HCT116 (cell line): ENCODE results near the gene WLS. TPM values are rescaled to one million over a fixed set of nuclear protein-coding genes. Genes with fewer than 3 reads are reported as not detected.

Experiments used
- ATAC-seq: fragments of 200-7000 bp; cut with Tn5 transposase; 2 replicates; pipeline ENCODE4 v1.9.1; 2020; ENCODE audit warnings: mild to moderate bottlenecking, moderate library complexity
- BruUV-seq: library from RNA; stranded (reverse); fragments of 400-500 nt; replicated peaks from 2 replicates; lab custom pipeline; 2021; lab: Mats Ljungman, UMichigan
- CTCF ChIA-PET: fragments of 300-600 bp; sonication (Branson Sonifier 250); formaldehyde crosslinking; loops from one replicate; lab custom pipeline; 2021; ENCODE audit warnings: antibody characterized with exemption; lab: Charles Lee
- POLR2A ChIA-PET: fragments of 300-600, 350-600 bp; sonication (Branson Sonifier 250); formaldehyde crosslinking; loops from one replicate; lab custom pipeline; 2021; ENCODE audit warnings: antibody characterized with exemption; lab: Charles Lee
- RAD21 ChIA-PET, 2 experiments: fragments of 300-600 bp; sonication (Branson Sonifier 250); formaldehyde crosslinking; loops; one replicate each; lab custom pipeline; 2023; ENCODE audit warnings: low total read pairs in 2 of 2; ENCODE audit not compliant: uncharacterized antibody in 2 of 2, unreplicated experiment in 2 of 2, low non-redundant PET in 1 of 2; lab: Charles Lee
- DNase-seq: peaks from one replicate; pipeline ENCODE4 v3.0.0-alpha.2; 2010; ENCODE audit warnings: low read depth, low spot score
- H2AFZ ChIP-seq: fragments of 200-600 bp; shearing (Covaris generic), sonication (generic); 2 replicates; pipeline ENCODE4 v1.6.1; 2017; ENCODE audit warnings: low read depth, mixed run types, mixed read lengths, antibody characterized with exemption, low read length; ENCODE audit not compliant: poor library complexity, severe bottlenecking
- H3K27ac ChIP-seq: 2 replicates; pipeline ENCODE4 v1.5.1; 2012; ENCODE audit warnings: low read depth, low read length
- H3K27me3 ChIP-seq: fragments of 200-600 bp; sonication (generic); 2 replicates; pipeline ENCODE4 v1.6.1; 2016; ENCODE audit warnings: mixed run types, low read length, mixed read lengths; ENCODE audit not compliant: insufficient read depth
- H3K36me3 ChIP-seq, 2 experiments: fragments of 200-500 bp in 1 of 2; fragments of 200-600 bp in 1 of 2; sonication (Bioruptor generic) in 1 of 2; sonication (generic) in 1 of 2; 2 replicates each; pipeline versions ENCODE4 v1.5.1 to v1.6.1; 2014 to 2016; ENCODE audit warnings: low read length in 2 of 2, inconsistent platforms in 1 of 2, mixed read lengths in 1 of 2, mixed run types in 1 of 2; ENCODE audit not compliant: insufficient read depth in 2 of 2, control insufficient read depth in 1 of 2
- H3K4me1 ChIP-seq, 2 experiments: fragments of 200-600 bp in 1 of 2; sonication (generic) in 1 of 2; 2 replicates each; pipeline versions ENCODE4 v1.5.1 to v1.6.1; 2012 to 2017; ENCODE audit warnings: low read length in 2 of 2, inconsistent platforms in 1 of 2, mild to moderate bottlenecking in 1 of 2, mixed read lengths in 1 of 2, mixed run types in 1 of 2, moderate library complexity in 1 of 2; ENCODE audit not compliant: insufficient read depth in 2 of 2, control insufficient read depth in 1 of 2
- H3K4me2 ChIP-seq: fragments of 200-600 bp; sonication (generic); 2 replicates; pipeline ENCODE4 v1.6.1; 2017; ENCODE audit warnings: mixed run types, low read length, mixed read lengths
- H3K4me3 ChIP-seq, 2 experiments: fragments of 200-600 bp in 1 of 2; sonication (generic) in 1 of 2; replicated peaks in 1 of 2; 2 replicates each; pipeline ENCODE4 v1.5.1; 2011 to 2016; ENCODE audit warnings: low read length in 2 of 2, control low read depth in 1 of 2, low read depth in 1 of 2, mild to moderate bottlenecking in 1 of 2, mixed read lengths in 1 of 2, mixed run types in 1 of 2
- H3K79me2 ChIP-seq: fragments of 200-600 bp; sonication (generic); 2 replicates; pipeline ENCODE4 v1.6.1; 2017; ENCODE audit warnings: mild to moderate bottlenecking, mixed run types, low read length, moderate library complexity, mixed read lengths; ENCODE audit not compliant: insufficient read depth
- H3K9ac ChIP-seq: fragments of 200-600 bp; sonication (generic); 2 replicates; pipeline ENCODE4 v1.6.1; 2016; ENCODE audit warnings: low read length, mixed read lengths
- H3K9me2 ChIP-seq: fragments of 200-600 bp; sonication (generic), shearing (Covaris generic); 2 replicates; pipeline ENCODE4 v1.6.1; 2017; ENCODE audit warnings: mixed run types, mild to moderate bottlenecking, moderate library complexity; ENCODE audit not compliant: insufficient read depth
- H3K9me3 ChIP-seq, 2 experiments: fragments of 200-500 bp in 1 of 2; fragments of 200-600 bp in 1 of 2; sonication (Bioruptor generic) in 1 of 2; sonication (generic) in 1 of 2; 2 replicates each; pipeline ENCODE4 v1.6.1; 2014 to 2017; ENCODE audit warnings: low read length in 2 of 2, mixed read lengths in 2 of 2, inconsistent platforms in 1 of 2, low read depth in 1 of 2, mild to moderate bottlenecking in 1 of 2, mixed run types in 1 of 2, moderate library complexity in 1 of 2; ENCODE audit not compliant: control insufficient read depth in 1 of 2, insufficient read depth in 1 of 2
- H4K20me1 ChIP-seq: fragments of 200-600 bp; sonication (generic), shearing (Covaris generic); 2 replicates; pipeline ENCODE4 v1.6.1; 2017; ENCODE audit warnings: mixed run types, mild to moderate bottlenecking, moderate library complexity; ENCODE audit not compliant: insufficient read depth
- EZH2phosphoT487 ChIP-seq: fragments of 200-600 bp; IDR thresholded peaks from 2 replicates; pipeline ENCODE4 v1.6.1; 2018; ENCODE audit warnings: antibody characterized with exemption, borderline replicate concordance
- FOSL1 ChIP-seq: IDR thresholded peaks from 2 replicates; pipeline ENCODE4 v1.6.1; 2012; ENCODE audit warnings: low read depth
- JUND ChIP-seq: IDR thresholded peaks from 2 replicates; pipeline ENCODE4 v1.6.1; 2012
- MAX ChIP-seq: IDR thresholded peaks from 2 replicates; pipeline ENCODE4 v1.6.1; 2012
- REST ChIP-seq: IDR thresholded peaks from 2 replicates; pipeline ENCODE4 v1.6.1; 2012; ENCODE audit warnings: low read depth
- SIN3A ChIP-seq: IDR thresholded peaks from 2 replicates; pipeline ENCODE4 v1.6.1; 2012; ENCODE audit warnings: low read depth
- SP1 ChIP-seq: IDR thresholded peaks from 2 replicates; pipeline ENCODE4 v1.6.1; 2012; ENCODE audit warnings: low read depth
- TCF7L2 ChIP-seq: IDR thresholded peaks from 2 replicates; pipeline ENCODE4 v1.7.0; 2011; ENCODE audit warnings: borderline replicate concordance, inconsistent platforms; ENCODE audit not compliant: insufficient read depth, insufficient read length; ENCODE audit errors: extremely low read depth
- YY1 ChIP-seq: IDR thresholded peaks from 2 replicates; pipeline ENCODE4 v1.6.1; 2011; ENCODE audit warnings: low read length, low read depth, moderate library complexity, mild to moderate bottlenecking; ENCODE audit not compliant: insufficient replicate concordance; ENCODE audit errors: extremely low read depth
- ZNF274 ChIP-seq: fragments of 200-500 bp; sonication (Bioruptor generic); IDR thresholded peaks from 2 replicates; pipeline ENCODE4 v1.6.1; 2014; ENCODE audit warnings: mild to moderate bottlenecking, low read depth, low read length, inconsistent platforms
- intact Hi-C: fragments of 100-400 bp; cut with micrococcal nuclease; formaldehyde crosslinking; loops from 2 replicates; pipeline ENCODE4 v1.10.0; 2022
- total RNA-seq: library from RNA; stranded (reverse); gene quantifications from one replicate; pipeline ENCODE4 v1.2.1, GENCODE V29; 2021; ENCODE audit not compliant: unreplicated experiment
- TF ChIP-seq, protein P1 (sequence below), 3 experiments: fragments of 200-600 bp in 1 of 3; sonication (generic) in 1 of 3; IDR thresholded peaks in 2 of 3; conservative IDR thresholded peaks in 1 of 3; 2 replicates each; pipeline ENCODE4 v1.5.1; 2012 to 2017; ENCODE audit warnings: low read depth in 2 of 3, low read length in 2 of 3, antibody characterized with exemption in 1 of 3, borderline replicate concordance in 1 of 3, control low read depth in 1 of 3, mild to moderate bottlenecking in 1 of 3, mixed read lengths in 1 of 3, mixed run types in 1 of 3, moderate library complexity in 1 of 3; ENCODE audit not compliant: insufficient read depth in 1 of 3

The WLS gene
- total RNA-seq, 1 experiment from 2014 or later, result 38.0 TPM

DNA sequence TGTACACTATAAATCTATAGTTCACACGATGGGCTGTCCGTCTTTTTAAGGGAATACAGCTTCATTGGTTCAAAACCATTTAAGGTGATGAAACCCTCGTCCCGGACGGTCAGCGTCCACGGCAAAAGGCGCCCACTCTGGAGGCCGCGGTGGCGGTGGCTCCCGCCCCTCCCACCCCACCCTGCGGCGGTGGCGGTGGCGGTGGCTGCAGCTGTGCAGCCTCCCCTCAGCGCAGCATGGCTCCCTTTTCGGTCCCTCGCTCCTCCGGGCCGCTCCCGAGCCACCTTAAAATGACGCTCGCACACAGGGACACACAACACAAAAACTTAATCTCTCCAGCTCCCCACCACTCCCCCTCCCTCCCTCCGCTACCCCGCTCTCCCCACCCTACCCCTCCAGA is 69.1 kb downstream of the WLS start:
- no peaks in the 10 kb centered on the region for H4K20me1 ChIP-seq
- DNase-seq (no peak), ATAC-seq (no peak)
- no peaks in the 10 kb centered on the region for H3K9me3 ChIP-seq
- H3K79me2 ChIP-seq, result no peaks in the 10 kb centered on the region
- TF ChIP-seq SP1 (no peak), YY1 (no peak), FOSL1 (no peak), REST (no peak), EZH2phosphoT487 (no peak), ZNF274 (no peak), SIN3A (no peak), MAX (no peak), JUND (no peak), TCF7L2 (no peak)
- TF ChIP-seq, protein P1, sequence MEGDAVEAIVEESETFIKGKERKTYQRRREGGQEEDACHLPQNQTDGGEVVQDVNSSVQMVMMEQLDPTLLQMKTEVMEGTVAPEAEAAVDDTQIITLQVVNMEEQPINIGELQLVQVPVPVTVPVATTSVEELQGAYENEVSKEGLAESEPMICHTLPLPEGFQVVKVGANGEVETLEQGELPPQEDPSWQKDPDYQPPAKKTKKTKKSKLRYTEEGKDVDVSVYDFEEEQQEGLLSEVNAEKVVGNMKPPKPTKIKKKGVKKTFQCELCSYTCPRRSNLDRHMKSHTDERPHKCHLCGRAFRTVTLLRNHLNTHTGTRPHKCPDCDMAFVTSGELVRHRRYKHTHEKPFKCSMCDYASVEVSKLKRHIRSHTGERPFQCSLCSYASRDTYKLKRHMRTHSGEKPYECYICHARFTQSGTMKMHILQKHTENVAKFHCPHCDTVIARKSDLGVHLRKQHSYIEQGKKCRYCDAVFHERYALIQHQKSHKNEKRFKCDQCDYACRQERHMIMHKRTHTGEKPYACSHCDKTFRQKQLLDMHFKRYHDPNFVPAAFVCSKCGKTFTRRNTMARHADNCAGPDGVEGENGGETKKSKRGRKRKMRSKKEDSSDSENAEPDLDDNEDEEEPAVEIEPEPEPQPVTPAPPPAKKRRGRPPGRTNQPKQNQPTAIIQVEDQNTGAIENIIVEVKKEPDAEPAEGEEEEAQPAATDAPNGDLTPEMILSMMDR (IDR thresholded peaks at IDR 0.05 in 2 of 3, conservative IDR thresholded peaks at IDR 0.05 in 1 of 3; ENCODE audit: borderline replicate concordance in 1 of 3, insufficient read depth in 1 of 3, low read depth in 2 of 3, low read length in 2 of 3), result no peak
- no peak overlapping the region for H3K27ac ChIP-seq
- CTCF ChIA-PET, result interaction anchor here (0.6 kb wide), 1 partner anchor 31 kb away, joined by 5 read pairs; no protein-coding TSS in a partner anchor
- no peak overlapping the region for H3K4me2 ChIP-seq
- no peak overlapping the region for H3K9ac ChIP-seq
- H3K4me3 ChIP-seq, result no peak overlapping the region
- POLR2A ChIA-PET, result no interaction called here
- H3K9me2 ChIP-seq, result no peaks in the 10 kb centered on the region
- no peaks in the 10 kb centered on the region for H3K27me3 ChIP-seq
- H3K4me1 ChIP-seq, result no peaks in the 10 kb centered on the region
- no TSS peak for BruUV-seq
- intact Hi-C loops, result no loop called here
- peaks cover 0 to 3% of the 10 kb centered on the region in 2 experiments; a peak in 1 of 4 replicates for H3K36me3 ChIP-seq
- H2AFZ ChIP-seq, result no peak overlapping the region
- RAD21 ChIA-PET, result no interaction called here
